ENCODE data around the gene NRSN1.

GRCh38 chr6:24147511-24148153, 21.6 kb downstream of the NRSN1 start:
- no peak for TF ChIP-seq ZNF274 (IDR thresholded peaks at IDR 0.05; ENCODE audit: low read depth, low read length)
- TF ChIP-seq YY1 (IDR thresholded peaks at IDR 0.05; ENCODE audit: insufficient read depth, insufficient read length), result no peak

All from NT2/D1 (cell line).